ENCODE data around the gene PUS1.

PUS1 gene

GRCh38 chr12:131913666-131914065 is 15.4 kb upstream of the PUS1 start:
- Histone ChIP-seq H3K36me3 (peaks cover 100% of the 10 kb centered on the region), H3K9me3 (no peaks in the 10 kb centered on the region), H3K4me3 (ENCODE audit: low read depth in 1 of 2, low read length in 1 of 2) (no peak overlapping the region), H3K4me1 (ENCODE audit: control insufficient read depth in 1 of 2, insufficient read depth in 1 of 2, low read depth in 1 of 2, low read length in 1 of 2) (no peaks in the 10 kb centered on the region), H3K27me3 (no peaks in the 10 kb centered on the region), H3K27ac (no peak overlapping the region)
- TF ChIP-seq, protein P1, sequence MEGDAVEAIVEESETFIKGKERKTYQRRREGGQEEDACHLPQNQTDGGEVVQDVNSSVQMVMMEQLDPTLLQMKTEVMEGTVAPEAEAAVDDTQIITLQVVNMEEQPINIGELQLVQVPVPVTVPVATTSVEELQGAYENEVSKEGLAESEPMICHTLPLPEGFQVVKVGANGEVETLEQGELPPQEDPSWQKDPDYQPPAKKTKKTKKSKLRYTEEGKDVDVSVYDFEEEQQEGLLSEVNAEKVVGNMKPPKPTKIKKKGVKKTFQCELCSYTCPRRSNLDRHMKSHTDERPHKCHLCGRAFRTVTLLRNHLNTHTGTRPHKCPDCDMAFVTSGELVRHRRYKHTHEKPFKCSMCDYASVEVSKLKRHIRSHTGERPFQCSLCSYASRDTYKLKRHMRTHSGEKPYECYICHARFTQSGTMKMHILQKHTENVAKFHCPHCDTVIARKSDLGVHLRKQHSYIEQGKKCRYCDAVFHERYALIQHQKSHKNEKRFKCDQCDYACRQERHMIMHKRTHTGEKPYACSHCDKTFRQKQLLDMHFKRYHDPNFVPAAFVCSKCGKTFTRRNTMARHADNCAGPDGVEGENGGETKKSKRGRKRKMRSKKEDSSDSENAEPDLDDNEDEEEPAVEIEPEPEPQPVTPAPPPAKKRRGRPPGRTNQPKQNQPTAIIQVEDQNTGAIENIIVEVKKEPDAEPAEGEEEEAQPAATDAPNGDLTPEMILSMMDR (IDR thresholded peaks at IDR 0.05): no peak

DNA sequence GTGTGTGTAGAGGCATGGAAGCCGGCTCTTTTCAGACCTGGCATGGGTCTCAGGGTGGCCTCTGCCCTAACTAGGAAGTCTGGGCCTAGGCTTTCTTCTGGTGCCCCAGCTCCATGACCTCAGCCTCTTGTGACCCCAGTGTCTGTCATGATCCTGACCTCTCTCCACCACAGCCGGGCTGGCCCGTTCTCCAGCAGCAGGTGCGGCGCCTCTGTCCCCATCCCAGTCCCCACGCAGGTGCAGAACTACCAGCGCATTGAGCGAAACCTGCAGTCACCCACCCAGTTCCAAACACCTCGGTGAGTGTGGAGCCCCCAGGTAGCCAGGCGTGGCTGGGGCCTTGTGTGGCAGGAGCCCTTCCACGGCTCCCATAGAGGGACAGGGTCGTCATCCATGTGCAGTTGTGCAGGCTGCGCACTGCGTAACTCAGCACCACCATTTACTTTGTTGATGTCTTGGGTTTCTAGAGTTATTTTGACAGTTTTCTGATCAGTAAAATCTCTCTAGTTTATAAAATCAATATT is 14.8 kb upstream of the PUS1 start:
- Histone ChIP-seq H3K4me3 (ENCODE audit: low read depth in 1 of 2, low read length in 1 of 2) (no peak overlapping the region), H3K27ac (no peak overlapping the region), H3K36me3 (peaks cover 100% of the 10 kb centered on the region), H3K27me3 (no peaks in the 10 kb centered on the region), H3K9me3 (no peaks in the 10 kb centered on the region), H3K4me1 (ENCODE audit: control insufficient read depth in 1 of 2, insufficient read depth in 1 of 2, low read depth in 1 of 2, low read length in 1 of 2) (no peaks in the 10 kb centered on the region)
- TF ChIP-seq, protein P1 (IDR thresholded peaks at IDR 0.05): no peak

GRCh38 chr12:131915000-131915689 is 13.9 kb upstream of the PUS1 start:
- H3K9me3 ChIP-seq: no peaks in the 10 kb centered on the region
- H3K27ac ChIP-seq: no peak overlapping the region
- H3K27me3 ChIP-seq: no peaks in the 10 kb centered on the region
- H3K4me3 ChIP-seq (ENCODE audit: low read depth in 1 of 2, low read length in 1 of 2): no peak overlapping the region
- H3K4me1 ChIP-seq (ENCODE audit: control insufficient read depth in 1 of 2, insufficient read depth in 1 of 2, low read depth in 1 of 2, low read length in 1 of 2): no peaks in the 10 kb centered on the region
- peaks cover 100% of the 10 kb centered on the region for H3K36me3 ChIP-seq
- TF ChIP-seq, protein P1 (IDR thresholded peaks at IDR 0.05): no peak

DNA sequence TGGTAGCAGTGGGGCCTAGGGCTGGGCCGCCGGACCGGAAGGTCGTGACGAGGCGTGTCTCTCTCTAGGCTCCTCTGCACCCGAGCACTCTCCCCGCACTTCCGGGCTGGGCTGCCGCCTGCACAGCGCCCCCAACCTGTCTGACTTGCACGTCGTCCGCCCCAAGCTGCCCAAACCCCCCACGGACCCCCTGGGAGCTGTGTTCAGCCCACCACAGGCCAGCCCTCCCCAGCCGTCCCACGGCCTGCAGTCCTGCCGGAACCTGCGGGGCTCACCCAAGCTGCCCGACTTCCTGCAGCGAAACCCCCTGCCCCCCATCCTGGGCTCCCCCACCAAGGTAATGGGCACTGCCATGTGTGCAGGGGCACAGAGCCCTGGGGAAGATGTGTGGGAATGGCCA is 13.3 kb upstream of the PUS1 start:
- Histone ChIP-seq H3K27ac (no peak overlapping the region), H3K27me3 (no peaks in the 10 kb centered on the region), H3K36me3 (peaks cover 100% of the 10 kb centered on the region), H3K4me1 (ENCODE audit: control insufficient read depth in 1 of 2, insufficient read depth in 1 of 2, low read depth in 1 of 2, low read length in 1 of 2) (no peaks in the 10 kb centered on the region), H3K4me3 (ENCODE audit: low read depth in 1 of 2, low read length in 1 of 2) (no peak overlapping the region), H3K9me3 (no peaks in the 10 kb centered on the region)
- TF ChIP-seq, protein P1 (IDR thresholded peaks at IDR 0.05): no peak

GRCh38 chr12:131916306-131917138 is 12.6 kb upstream of the PUS1 start:
- Histone ChIP-seq H3K4me1 (ENCODE audit: control insufficient read depth in 1 of 2, insufficient read depth in 1 of 2, low read depth in 1 of 2, low read length in 1 of 2) (no peaks in the 10 kb centered on the region), H3K36me3 (peaks cover 100% of the 10 kb centered on the region), H3K27ac (no peak overlapping the region), H3K27me3 (no peaks in the 10 kb centered on the region), H3K9me3 (no peaks in the 10 kb centered on the region), H3K4me3 (ENCODE audit: low read depth in 1 of 2, low read length in 1 of 2) (no peak overlapping the region)
- TF ChIP-seq, protein P1 (IDR thresholded peaks at IDR 0.05): no peak

All from neutrophil (primary cell).